Stimulated activated CD8-positive, alpha-beta memory T cell treated with anti-CD3 and anti-CD28 coated beads, Interleukin-4, amount 100 ng/mL, for 24 hours (primary cell): Measurements from ENCODE around the gene SYT7.

Experiments
- DNase-seq: peaks from one replicate; pipeline ENCODE4 v3.0.0-alpha.2; 2020; ENCODE audit warnings: low read depth

SYT7 gene

DNA sequence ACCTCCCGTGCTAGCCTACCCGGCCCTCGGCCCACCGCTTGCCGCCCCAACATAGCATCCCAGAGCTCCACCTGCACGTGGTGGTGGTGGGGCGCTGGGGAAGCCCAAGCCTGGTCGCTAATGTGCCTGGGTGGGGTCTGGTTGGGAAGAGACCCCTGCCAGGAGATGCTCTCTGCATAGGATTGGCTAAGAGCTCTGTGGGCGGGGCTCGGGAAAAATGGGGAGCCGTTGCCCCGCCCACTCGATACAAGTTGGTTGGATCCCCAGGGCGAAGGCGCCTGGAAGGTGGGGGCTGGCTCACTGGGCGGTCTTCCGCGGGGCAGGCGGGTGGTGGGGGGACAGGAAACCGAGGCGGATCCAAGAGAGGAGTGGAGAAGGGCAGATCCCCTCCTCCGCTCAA lies 64.7 kb downstream of the SYT7 start:
- no peak for DNase-seq

- DNase-seq: no peak
These were observed 65.2 kb downstream of the SYT7 start for GRCh38 chr11:61515686-61516085.

DNA sequence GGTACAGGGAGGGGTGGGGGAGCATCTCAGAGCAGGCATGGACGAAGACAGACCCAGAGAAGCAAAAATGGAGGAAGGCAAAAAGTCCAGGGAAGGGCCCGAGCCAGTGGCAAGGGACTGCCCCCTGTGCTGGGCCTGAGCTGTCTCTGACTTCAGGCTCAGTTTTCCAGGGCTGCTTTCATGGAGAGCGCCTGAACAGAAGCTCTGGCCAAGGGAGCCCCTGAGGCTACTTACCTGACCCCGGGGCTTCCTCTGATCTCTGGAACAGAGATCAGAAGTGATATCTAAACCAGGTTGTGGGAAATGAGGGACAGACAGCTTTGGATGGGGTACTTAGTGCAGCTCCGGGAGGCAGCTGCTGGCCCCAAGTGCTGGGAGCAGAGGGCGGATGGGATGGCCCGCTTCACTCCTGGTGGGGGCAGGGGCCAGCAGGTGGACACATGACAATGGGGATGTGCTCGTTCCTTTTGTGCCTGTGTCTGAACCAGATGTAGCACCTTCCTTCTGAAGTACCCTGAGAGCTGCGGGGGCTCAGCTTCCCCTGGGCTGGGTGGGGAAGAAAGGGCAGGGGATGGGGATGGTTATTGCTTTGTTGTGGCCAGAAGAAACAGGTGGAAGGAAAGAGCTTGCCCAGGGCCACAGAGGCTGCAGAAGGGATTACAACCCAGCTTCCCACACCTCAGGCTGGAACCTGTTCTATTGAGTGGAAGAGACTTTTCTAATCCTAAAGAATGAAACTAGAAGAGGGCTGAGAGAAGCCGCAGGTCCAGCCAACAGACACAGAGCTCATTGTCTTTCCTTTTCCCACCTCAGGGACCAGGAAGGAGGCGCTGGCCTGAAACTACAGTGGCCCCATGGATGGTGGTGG lies 66.6 kb downstream of the SYT7 start:
- DNase-seq: no peak

DNA sequence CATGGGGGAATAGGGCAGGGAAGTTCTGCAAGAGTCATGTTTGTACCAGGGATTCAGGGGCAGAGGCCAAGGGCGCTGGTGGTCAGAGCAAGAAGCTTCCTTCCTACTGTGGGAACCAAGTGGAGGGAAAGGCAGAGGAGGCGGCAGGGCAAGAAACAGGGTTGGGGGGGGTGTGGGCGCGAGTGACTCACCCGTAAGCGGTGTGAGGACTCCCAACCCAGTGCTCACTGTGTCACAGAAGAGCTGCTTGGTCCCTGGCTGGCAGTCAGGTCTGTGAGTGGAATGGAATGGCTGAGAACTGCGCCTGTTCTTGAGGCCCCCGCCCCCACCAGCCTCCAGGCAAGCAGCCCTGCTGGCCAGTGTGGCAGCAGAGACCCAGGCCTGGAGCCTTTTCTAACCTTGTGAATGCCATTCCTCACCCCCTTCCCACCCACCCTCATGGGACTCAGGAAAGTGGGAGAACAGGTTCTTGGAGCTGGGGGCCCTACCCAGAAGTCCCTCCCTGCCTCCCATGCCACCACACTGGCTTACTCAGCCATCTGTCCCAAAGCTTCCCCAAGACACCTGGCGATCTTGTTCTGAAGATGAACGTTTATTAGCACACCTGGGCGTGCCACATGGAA lies 67.6 kb downstream of the SYT7 start:
- DNase-seq: no peak

DNA sequence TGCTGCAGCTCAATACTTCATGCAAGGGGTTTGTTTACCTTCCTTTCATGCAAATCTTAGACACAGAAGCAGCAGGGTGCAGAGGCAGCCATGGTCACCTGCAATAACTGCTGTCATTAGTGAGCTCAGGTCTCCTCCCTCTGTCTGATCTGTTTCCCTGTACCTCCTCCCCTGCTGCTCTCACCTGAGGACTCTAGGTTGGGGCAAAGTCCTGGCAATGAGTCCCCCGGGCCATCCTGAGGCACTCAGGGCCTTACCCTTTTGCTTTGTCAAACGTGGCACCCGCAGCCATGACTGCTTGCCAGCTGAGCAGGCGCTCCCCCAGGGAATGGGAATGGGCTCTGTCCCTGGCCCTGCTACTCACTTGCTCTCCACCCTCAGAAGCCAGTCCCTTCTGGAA lies 68.4 kb downstream of the SYT7 start:
- DNase-seq: no peak

GRCh38 chr11:61511383-61511782 lies 69.5 kb downstream of the SYT7 start:
- no peak for DNase-seq

DNA sequence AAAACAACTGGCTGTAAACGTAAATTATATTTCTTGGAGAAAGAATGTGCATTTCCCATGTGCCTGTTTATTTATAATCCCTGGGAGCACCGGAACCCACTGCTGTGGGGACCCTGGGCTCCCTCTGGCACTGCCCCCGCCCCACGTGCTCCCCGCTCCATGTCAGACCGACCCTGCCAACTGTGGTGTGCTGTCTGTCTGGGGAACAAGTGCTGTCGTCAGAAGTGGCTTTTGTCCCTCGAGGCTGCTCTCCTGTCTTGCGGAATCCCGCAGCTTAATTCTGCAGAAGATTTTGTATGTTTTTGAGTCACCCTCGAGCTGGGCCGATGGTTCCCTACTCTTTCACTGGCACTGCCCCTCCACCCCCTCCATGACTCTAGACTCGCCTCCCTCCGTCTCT lies 69.9 kb downstream of the SYT7 start:
- DNase-seq: no peak

DNA sequence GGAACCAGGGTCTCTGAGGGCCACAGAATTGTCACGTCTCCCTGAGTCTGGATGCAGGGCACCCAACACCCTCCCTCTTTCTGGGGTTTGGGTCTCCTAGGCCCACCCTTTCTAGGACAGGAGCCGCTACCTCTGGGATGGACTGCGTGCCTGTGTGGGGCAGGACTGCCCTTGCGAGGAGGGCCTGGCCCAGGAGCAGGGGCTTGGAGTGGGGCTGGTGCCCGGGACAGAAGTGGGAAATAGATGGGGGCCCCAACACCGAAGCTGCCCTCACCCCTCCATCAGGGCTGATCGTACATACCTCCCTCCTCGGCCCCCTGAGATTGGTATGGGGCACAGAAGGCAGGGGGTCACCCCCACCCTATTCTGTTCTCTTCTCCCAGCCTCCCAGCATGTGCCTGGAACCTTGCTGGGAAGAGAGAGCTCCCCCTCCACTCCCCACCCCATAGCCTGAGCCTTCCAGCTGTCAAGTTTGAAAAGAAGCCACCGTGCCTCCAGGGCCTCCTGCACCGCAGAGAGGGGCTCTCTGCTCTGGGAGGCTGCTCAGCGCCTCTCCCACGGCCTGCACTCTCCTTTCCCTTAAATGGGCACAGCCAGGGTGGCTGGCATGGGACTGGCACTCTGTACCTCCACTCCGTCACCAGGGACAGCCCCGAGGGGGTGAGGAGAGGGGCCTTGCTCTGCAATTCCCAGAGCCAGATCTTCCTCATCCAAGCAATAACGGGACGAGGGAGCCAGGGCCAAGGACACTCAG lies 70.5 kb downstream of the SYT7 start:
- no peak for DNase-seq

GRCh38 chr11:61509043-61510029 lies 71.5 kb downstream of the SYT7 start:
- peak; percentile 54 for DNase-seq

GRCh38 chr11:61507962-61508861 lies 72.7 kb downstream of the SYT7 start, which contains the start of gene LRRC10B:
Gene LRRC10B (plus strand): TSS chr11:61508749. CDS start chr11:61508999, 250 bp downstream.
- DNase-seq: peak; percentile 30

- no peak for DNase-seq
These were observed 73.7 kb downstream of the SYT7 start for GRCh38 chr11:61507012-61507768.

- no peak for DNase-seq
These were observed 75.2 kb downstream of the SYT7 start for GRCh38 chr11:61505640-61506155.

DNA sequence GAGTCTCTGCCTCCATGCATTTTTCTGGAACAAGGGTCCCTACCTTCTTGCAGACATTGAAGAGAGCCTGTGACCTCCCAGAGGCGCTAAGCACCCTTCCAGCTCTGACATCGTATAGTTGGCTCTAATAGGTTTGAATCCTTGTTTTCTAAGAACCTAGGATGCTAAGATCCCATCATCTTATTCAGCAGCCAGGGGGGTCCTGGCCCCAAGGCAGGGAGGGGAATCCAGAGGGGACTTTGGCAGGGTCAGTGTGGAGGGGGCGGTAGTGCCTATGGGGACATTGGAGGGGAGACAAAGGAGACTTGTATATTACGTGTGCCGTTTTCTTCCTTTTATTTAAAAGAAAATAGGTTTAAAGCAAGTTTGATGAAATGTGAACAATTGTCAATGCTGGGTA lies 75.8 kb downstream of the SYT7 start:
- no peak for DNase-seq

- no peak for DNase-seq
These were observed 77.6 kb downstream of the SYT7 start for GRCh38 chr11:61503135-61503770.

DNA sequence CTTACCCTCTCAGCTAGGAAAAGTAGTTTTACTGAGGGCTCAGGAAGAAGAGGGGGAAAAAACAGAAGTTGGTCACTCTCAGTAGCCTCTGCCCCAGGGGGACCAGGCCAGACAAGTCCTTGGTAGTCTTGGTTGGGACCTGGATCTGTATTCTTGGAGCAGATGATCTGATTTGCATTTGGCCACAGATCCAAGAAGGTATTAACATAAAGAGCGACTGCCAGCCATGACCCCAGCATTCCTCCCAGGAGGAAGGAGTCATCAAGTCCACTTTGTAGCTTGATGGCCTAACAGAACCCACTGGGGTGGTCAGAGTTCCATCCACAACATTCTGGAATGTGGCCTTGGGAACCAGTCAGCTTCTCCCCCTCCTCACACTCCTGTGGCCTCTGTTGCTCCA lies 78.4 kb downstream of the SYT7 start:
- DNase-seq: no peak

DNA sequence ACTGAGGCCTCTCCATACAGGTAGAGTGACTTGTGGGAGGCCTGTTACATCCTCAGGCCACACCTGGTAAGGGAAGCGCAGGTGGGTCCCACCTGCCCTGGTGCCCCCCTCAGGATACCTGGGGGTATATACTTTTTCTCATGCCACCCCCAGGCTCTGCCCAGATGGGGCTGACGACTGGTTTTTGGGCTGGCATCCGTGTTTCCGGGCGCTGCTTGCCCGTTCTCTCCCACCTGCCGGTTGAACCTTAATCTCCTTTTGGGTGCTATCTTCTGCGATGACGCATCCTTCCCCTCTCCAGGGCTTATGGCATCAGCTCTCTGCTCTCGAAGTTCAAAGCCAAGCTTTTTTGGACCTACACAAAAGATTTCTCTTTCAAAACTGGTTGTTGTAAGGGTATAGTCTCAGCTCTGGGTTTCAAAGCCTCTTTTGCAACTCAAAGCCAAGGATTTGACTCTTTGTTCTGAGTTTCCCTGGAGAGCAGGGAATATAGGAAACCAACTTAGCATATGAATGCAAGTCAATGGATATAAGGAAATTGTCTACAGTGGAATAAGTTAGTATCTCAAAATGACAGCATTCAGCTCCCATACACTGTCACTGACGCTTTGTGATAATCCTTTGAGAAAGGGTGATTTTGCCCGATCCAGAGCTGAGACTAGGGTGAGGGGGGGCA lies 80.9 kb downstream of the SYT7 start:
- DNase-seq: no peak

DNA sequence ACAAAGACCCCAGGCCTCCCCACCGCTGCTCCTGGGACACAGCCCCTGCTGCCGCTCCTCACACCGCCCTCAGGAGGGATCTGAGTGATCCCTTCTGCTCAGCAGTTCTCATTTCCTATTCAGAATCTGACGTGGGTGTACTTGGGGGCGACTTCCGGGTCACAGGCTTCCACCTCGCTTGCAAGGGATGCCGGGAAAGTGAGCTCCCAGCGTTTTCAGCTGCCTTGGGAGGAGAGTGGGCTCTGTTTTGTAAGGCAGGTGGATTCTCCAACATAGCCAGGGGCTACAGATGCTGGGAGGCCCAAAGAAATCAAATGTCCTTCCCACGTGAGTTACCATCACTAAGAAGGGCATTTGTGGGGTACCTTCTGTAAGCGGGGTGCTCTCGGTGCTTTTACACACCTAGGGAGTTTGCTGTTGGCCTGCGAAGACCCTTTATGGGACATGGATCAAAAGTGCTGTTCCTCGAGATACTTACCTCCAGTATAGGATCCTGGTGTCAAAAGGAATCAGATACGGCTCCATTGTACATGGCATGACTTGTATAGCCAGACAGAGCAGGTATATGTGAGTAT lies 82.0 kb downstream of the SYT7 start:
- DNase-seq: no peak

- no peak for DNase-seq
These were observed 83.0 kb downstream of the SYT7 start for GRCh38 chr11:61497876-61498275.
